ENCODE measurements around the gene DNAH7.

DNA sequence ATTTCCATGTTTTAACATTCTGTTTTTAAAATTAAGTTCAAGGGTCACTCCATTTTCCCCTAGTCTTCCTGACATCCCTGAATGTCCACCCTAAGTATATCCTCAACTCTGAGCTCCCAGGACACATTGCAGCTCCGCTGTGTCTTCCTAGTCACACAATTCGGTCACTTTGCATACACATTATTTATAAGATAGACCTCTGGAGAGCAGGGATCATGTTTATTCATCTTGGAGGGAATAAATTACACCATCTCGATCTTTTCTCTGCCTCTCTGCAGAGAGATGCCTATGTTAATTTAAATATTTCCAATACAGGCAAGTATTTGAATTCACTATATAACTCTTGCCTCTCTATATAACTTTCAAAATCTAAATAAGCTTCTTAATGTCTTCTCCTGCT is 245.4 kb downstream of the DNAH7 start:
- TF ChIP-seq, protein P1, sequence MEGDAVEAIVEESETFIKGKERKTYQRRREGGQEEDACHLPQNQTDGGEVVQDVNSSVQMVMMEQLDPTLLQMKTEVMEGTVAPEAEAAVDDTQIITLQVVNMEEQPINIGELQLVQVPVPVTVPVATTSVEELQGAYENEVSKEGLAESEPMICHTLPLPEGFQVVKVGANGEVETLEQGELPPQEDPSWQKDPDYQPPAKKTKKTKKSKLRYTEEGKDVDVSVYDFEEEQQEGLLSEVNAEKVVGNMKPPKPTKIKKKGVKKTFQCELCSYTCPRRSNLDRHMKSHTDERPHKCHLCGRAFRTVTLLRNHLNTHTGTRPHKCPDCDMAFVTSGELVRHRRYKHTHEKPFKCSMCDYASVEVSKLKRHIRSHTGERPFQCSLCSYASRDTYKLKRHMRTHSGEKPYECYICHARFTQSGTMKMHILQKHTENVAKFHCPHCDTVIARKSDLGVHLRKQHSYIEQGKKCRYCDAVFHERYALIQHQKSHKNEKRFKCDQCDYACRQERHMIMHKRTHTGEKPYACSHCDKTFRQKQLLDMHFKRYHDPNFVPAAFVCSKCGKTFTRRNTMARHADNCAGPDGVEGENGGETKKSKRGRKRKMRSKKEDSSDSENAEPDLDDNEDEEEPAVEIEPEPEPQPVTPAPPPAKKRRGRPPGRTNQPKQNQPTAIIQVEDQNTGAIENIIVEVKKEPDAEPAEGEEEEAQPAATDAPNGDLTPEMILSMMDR (IDR thresholded peaks at IDR 0.05): no peak
- TF ChIP-seq POLR2AphosphoS5 (IDR thresholded peaks at IDR 0.05): no peak
